Activated T-helper 17 cell treated with anti-CD3 and anti-CD28 coated beads, Interleukin-2, amount 50 U/mL, for 72 hours (primary cell): Measurements from ENCODE around the gene OTOG. TPM values are rescaled to one million over a fixed set of nuclear protein-coding genes. Genes with fewer than 3 reads are reported as not detected.
"Not testable (repeated sequence)": the region's sequence is repeated elsewhere in the genome, so short reads cannot be mapped to it uniquely, and the experiment has no call there.

Source experiments
- ATAC-seq: fragments of 150-1000 bp; cut with Tn5 transposase; replicated peaks from 2 replicates; pipeline ENCODE4 v1.10.0; 2021; ENCODE audit warnings: mild to moderate bottlenecking, moderate library complexity
- H3K27ac Mint-ChIP-seq: one replicate; pipeline ENCODE4 v1.8.0; 2022; ENCODE audit warnings: mixed read lengths
- H3K27me3 Mint-ChIP-seq: one replicate; pipeline ENCODE4 v1.8.0; 2022; ENCODE audit warnings: mixed read lengths
- H3K36me3 Mint-ChIP-seq: one replicate; pipeline ENCODE4 v1.8.0; 2022; ENCODE audit warnings: low read depth, mild to moderate bottlenecking, mixed read lengths
- H3K4me1 Mint-ChIP-seq: one replicate; pipeline ENCODE4 v1.8.0; 2022; ENCODE audit warnings: mixed read lengths
- H3K4me3 Mint-ChIP-seq: one replicate; pipeline ENCODE4 v1.8.0; 2022; ENCODE audit warnings: mild to moderate bottlenecking, mixed read lengths
- H3K9me3 Mint-ChIP-seq: one replicate; pipeline ENCODE4 v1.8.0; 2022; ENCODE audit warnings: mixed read lengths
- total RNA-seq, 2 donors: library from RNA; stranded (reverse); gene quantifications; one replicate each; pipeline ENCODE4 v1.2.3, GENCODE V29; 2022

The OTOG gene
- total RNA-seq, 2 donors from 2014 or later = not detected

DNA sequence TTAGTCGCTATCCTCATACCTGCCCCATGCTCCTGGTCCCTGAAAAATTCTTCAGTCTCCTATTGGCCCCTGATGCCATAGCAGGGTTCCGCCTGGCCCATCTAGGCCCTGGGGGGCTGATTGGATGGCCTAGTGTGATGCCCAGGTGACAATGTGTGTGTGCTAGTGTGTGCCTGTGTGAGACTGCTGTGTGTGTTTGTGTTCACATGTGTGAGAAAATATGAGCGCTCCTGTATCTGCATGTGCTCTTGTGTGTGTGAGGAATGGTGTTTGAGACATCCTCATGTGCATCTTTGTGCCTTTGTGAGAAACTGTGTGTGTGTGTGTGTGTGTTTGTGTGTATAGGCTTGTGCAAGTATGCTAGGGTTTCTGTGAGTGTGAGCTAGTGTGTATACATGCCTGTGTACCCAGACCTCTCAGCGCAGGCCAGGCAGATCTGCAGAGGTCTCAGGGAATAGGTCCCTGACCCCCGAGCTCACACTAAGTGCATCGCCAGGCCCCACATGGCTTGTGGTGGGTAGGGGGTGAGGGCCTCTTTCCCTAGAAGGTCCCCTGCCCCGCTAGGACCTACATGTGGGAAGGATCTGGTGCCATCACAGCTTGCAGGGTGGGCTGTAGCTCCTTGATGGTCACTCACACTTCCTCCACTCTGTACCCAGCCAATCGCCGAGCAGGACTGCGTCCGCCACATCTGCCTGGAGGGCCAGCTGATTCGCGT is 64.6 kb downstream of the OTOG start:
- H3K4me1 Mint-ChIP-seq = no peaks in the 10 kb centered on the region

DNA sequence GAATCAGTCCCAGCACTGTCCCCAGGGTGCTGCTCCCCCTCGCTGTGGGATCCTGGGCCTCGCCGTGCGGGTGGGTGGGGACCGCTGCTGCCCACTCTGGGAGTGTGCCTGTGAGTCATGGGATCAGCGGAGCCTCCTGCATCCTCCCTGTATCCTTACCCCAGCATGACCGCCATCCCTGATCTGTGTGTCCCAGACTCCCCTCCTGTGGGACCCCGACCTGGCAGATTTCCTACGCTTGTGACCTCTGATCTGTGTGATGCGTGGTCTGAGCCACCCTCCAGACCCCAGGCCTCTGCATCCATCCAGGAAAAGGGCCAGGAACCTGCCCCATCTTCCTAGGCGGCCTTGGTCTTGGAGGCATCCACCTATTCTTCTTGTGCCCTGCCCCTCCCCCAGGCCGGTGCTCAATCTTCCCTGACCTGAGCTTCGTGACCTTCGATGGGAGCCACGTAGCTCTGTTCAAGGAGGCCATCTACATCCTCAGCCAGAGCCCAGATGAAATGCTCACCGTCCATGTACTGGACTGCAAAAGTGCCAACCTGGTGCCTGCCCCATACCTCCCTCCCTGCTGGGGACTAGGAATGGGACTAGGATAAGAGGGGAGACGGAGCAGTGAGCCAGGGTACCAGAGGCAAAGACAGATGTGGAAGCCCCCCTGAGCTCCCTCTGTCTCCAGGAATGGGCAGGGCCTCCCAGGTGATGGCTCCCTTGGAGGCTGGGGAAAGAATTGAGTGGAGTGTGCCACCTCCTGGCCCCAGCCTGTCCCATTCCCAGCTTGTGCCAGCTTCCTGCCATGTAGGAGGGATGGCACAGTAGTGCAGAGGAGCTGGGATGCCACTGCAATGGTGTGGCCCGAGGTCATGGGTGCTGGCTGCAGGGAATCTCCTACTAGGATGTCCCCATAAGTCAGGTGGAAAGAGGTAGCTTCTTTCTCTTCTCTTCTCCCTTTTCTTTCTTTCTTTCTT is 65.4 kb downstream of the OTOG start:
- Mint-ChIP-seq H3K27ac (no peak overlapping the region), H3K4me3 (no peak overlapping the region), H3K27me3 (peaks cover 13% of the 10 kb centered on the region), H3K36me3 (no peaks in the 10 kb centered on the region), H3K4me1 (no peaks in the 10 kb centered on the region), H3K9me3 (no peaks in the 10 kb centered on the region)
- no peak for ATAC-seq

More for the DNA sequence above, 64.6 kb downstream of the OTOG start:
- H3K36me3 Mint-ChIP-seq = no peaks in the 10 kb centered on the region
- no peak overlapping the region for H3K4me3 Mint-ChIP-seq
- no peaks in the 10 kb centered on the region for H3K9me3 Mint-ChIP-seq
- H3K27ac Mint-ChIP-seq = no peak overlapping the region
- peaks cover 13% of the 10 kb centered on the region for H3K27me3 Mint-ChIP-seq
- no peak for ATAC-seq

DNA sequence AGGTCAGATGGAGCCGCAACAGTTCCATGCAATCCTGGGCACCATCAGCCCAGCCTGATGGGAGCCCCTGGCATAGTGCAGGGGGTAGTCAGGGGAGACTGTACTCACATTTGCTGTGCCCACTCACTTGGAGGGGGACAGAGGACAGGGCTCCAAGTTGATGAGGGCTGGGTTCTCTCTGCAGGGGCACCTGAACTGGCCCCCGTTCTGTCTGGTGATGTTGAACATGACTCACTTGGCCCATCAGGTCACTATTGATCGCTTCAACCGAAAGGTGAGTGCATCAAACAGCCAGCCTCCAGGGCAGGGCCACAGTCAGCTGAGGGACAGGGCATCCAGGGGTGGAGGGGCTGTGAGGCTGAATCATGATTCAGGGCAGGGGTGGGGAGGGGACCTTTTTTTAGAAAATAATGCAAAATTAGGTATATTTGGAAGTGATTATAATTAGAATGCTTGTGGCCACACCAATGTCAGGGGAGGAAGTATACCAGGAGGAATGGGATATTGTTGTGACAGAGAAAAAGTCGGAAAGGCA is 66.4 kb downstream of the OTOG start:
- Mint-ChIP-seq H3K36me3 (no peaks in the 10 kb centered on the region), H3K4me3 (no peak overlapping the region), H3K9me3 (no peaks in the 10 kb centered on the region), H3K27ac (no peak overlapping the region), H3K27me3 (peaks cover 10% of the 10 kb centered on the region), H3K4me1 (no peaks in the 10 kb centered on the region)
- no peak for ATAC-seq

DNA sequence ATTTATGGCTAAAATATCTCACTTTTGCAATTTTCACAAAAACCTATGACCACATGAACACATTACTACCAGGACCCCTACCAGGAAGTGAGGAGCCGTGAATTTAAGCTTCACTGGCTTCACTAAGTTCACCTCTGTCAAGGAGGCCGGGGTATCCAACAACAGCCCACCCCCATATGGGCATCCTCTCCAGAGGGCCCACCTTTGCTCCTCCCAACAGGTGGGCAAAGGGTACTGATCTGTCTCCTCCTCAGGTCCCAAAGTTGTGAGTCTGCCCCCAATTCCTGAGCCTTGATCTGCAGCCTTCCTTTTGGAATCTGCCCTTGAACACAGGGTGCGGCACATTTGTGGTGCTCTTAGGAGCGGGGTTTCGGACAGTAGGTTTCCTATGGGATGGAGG is 66.9 kb downstream of the OTOG start:
- H3K27me3 Mint-ChIP-seq = peaks cover 10% of the 10 kb centered on the region
- no peaks in the 10 kb centered on the region for H3K36me3 Mint-ChIP-seq
- ATAC-seq = no peak
- no peaks in the 10 kb centered on the region for H3K4me1 Mint-ChIP-seq
- no peaks in the 10 kb centered on the region for H3K9me3 Mint-ChIP-seq
- no peak overlapping the region for H3K4me3 Mint-ChIP-seq
- no peak overlapping the region for H3K27ac Mint-ChIP-seq

DNA sequence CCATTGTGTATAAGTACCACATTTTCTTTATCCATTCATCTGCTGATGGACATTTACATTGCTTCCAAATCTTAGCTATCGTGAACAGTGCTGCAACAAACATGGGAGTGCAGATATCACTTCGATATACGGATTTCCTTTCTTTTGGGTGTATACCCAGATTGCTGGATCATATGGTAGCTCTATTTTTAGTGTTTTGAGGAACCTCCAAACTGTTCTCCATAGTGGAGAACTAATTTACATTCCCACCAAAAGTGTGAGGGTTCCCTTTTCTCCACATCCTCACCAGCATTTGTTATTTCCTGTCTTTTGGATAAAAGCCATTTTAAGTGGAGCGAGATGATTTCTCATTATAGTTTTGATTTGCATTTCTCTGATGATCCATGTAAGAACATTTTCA is 75.7 kb downstream of the OTOG start:
- not testable (repeated sequence) for H3K4me1 Mint-ChIP-seq, H3K27ac Mint-ChIP-seq, H3K36me3 Mint-ChIP-seq, H3K4me3 Mint-ChIP-seq, ATAC-seq
- peaks cover 12% of the 10 kb centered on the region for H3K9me3 Mint-ChIP-seq
- peaks cover 48% of the 10 kb centered on the region for H3K27me3 Mint-ChIP-seq

DNA sequence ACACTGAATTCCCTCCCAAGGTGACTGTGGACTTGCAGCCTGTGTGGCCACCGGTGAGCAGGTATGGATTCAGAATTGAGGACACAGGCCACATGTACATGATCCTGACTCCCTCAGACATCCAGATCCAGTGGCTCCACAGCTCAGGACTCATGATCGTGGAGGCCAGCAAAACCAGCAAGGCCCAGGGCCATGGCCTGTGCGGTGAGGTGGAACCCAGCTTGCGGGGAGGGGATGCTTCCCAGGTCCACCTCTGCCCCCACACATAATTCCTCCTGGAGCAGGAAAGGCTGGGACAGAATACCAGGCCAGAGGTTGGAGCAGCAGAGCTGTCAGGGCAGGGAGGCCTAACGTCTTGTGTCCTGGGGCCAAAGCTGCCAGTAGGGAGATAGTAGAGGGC is 82.1 kb downstream of the OTOG start:
- Mint-ChIP-seq H3K4me1 (no peaks in the 10 kb centered on the region), H3K4me3 (no peak overlapping the region), H3K9me3 (no peaks in the 10 kb centered on the region), H3K36me3 (no peaks in the 10 kb centered on the region), H3K27ac (no peak overlapping the region), H3K27me3 (peaks cover 44% of the 10 kb centered on the region)
- ATAC-seq = no peak

DNA sequence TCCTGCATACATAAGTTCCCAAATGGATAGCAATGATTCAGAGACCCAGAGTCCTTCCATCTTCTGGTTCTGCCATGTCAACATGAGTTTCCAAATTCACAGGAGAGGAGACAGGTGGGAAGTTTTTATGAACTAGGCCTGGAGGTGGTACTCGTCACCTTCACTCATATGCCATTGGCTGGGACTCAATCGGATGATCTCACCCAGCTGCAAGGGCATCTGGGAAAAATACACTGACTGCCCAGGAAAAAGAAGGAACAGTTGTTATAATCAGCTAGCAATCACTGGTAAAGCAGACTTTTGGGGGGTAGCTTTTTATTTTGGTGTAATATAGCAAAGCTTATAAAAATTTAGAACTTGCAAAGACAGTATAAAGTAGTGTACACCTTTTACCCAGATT is 83.9 kb downstream of the OTOG start:
- Mint-ChIP-seq H3K36me3 (no peaks in the 10 kb centered on the region), H3K4me1 (no peaks in the 10 kb centered on the region), H3K27ac (no peak overlapping the region), H3K27me3 (peaks cover 33% of the 10 kb centered on the region), H3K4me3 (no peak overlapping the region), H3K9me3 (no peaks in the 10 kb centered on the region)
- no peak for ATAC-seq

DNA sequence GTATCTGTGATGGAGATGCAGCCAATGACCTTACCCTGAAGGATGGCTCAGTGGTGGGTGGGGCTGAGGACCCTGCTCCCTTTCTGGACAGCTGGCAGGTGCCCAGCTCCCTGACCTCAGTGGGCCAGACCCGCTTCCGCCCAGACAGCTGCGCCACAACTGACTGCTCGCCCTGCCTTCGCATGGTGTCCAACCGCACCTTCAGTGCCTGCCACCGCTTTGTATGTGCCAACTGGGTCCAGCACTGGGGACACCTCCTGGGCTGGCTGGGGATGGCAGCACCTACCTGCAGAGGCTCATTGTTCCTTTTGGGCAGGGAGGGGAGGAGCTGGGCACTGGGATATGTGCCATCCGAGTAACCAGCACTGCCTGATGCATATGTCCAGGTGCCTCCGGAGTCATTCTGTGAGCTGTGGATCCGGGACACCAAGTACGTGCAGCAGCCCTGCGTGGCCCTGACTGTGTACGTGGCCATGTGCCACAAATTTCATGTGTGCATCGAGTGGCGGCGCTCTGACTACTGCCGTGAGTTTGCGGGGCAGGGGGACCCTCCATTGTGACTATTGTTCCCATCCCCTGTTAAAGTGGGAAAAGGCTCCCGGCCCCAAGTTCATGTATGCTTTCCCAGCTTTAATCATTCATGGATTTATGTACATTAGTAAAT is 84.8 kb downstream of the OTOG start:
- Mint-ChIP-seq H3K36me3 (no peaks in the 10 kb centered on the region), H3K4me1 (no peaks in the 10 kb centered on the region), H3K27ac (no peak overlapping the region), H3K27me3 (peaks cover 28% of the 10 kb centered on the region), H3K4me3 (no peak overlapping the region), H3K9me3 (no peaks in the 10 kb centered on the region)
- no peak for ATAC-seq

DNA sequence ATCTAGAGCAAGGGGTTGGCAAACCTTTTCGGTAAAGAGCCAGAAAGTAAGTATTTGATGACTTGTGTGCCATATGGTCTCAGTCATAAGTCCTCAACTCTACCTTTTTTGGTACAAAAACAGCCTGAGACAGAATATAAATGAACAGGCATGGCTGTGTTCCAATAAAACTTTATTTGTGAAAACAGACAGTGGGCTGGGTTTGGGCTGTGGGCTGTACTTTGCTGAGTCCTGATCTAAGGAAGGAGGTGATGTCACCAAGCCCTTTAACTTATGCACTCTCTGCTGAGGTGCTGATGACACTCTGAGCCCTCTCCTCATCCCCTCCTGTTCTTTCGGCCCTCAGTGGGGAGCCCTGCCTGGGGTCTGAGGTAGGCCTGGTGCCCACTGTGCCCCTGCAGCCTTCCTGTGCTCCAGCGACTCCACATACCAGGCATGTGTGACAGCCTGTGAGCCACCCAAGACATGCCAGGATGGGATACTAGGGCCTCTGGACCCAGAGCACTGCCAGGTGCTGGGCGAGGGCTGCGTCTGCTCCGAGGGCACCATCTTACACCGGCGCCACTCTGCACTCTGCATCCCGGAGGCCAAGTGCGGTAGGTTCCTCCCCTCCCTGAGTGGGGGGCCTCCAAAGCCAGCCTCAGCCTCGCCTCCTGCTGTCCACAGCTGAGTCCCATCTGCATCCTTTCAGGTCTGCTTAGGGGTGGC is 86.4 kb downstream of the OTOG start:
- Mint-ChIP-seq H3K4me1 (no peaks in the 10 kb centered on the region), H3K4me3 (no peak overlapping the region), H3K9me3 (no peaks in the 10 kb centered on the region), H3K27ac (no peak overlapping the region), H3K27me3 (peaks cover 17% of the 10 kb centered on the region), H3K36me3 (no peaks in the 10 kb centered on the region)
- ATAC-seq = no peak

DNA sequence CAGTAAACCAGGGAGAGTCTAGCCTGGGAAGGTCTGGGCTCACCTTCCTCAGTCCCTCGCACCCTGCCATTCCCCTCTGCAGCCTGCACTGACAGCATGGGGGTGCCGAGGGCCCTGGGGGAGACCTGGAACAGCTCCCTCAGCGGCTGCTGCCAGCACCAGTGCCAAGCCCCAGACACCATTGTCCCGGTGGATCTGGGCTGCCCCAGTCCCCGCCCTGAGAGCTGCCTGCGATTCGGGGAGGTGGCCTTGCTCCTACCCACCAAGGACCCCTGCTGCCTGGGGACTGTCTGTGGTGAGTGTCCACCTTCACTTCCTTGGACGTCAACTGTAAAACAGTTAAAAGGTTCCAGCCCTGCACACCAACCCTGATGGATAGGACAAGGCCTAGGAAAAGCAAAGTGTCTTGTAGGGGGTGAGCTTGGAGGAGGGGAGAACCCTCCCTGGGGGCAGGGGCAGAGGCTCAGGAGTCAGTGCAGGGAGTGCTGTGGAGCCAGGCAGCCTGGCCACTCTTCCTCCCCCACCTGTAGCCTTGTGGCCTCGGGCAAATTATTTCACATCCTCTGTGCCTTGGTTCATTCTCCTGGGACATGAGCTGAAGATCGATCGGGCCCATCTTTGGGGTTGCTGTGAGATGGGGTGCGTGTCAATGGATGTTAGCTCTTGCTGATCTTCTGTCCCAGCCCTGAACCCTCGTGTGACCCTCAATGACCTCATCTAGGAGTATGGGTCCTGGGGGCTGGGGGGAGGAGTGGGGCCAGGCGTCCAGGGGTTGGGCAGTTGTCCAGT is 87.1 kb downstream of the OTOG start:
- no peaks in the 10 kb centered on the region for H3K4me1 Mint-ChIP-seq
- H3K4me3 Mint-ChIP-seq = no peak overlapping the region
- no peak for ATAC-seq
- peaks cover 9% of the 10 kb centered on the region for H3K27me3 Mint-ChIP-seq
- H3K27ac Mint-ChIP-seq = no peak overlapping the region
- no peaks in the 10 kb centered on the region for H3K9me3 Mint-ChIP-seq
- H3K36me3 Mint-ChIP-seq = no peaks in the 10 kb centered on the region

DNA sequence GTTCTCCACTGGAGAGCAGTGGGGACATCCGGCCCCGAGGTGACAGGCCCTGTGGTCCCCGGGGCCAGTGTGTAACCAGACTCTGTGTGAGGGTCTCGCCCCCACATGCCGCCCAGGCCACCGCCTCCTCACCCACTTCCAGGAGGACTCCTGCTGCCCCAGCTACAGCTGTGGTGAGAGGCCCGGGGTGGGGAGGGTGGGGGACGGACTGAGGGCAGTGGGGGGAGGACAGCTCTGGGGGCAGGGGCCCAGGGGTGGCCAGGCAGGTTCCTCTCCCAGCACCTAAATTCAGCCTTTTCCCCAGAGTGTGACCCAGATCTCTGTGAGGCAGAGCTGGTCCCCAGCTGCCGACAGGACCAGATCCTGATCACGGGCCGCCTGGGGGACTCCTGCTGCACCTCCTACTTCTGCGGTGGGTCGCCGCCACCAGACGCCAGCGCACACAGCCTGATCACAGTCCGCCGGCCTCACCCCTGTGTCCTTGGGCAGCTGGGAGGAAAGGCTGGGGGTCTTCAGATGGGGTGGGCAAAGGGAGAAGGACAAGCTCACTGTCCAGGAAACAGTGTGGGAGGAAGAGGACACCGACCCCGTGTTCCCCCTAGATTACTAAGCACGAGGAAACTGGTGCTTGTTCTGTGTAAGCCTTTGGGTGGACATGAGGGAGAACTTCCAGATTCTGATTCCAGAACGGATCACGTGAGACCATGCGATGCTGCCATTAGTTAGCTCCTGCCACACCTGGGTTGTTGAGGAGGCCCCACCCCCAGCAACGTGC is 87.9 kb downstream of the OTOG start:
- Mint-ChIP-seq H3K27ac (no peak overlapping the region), H3K27me3 (peaks cover 8% of the 10 kb centered on the region), H3K9me3 (no peaks in the 10 kb centered on the region), H3K4me3 (no peak overlapping the region), H3K36me3 (no peaks in the 10 kb centered on the region), H3K4me1 (no peaks in the 10 kb centered on the region)
- no peak for ATAC-seq

DNA sequence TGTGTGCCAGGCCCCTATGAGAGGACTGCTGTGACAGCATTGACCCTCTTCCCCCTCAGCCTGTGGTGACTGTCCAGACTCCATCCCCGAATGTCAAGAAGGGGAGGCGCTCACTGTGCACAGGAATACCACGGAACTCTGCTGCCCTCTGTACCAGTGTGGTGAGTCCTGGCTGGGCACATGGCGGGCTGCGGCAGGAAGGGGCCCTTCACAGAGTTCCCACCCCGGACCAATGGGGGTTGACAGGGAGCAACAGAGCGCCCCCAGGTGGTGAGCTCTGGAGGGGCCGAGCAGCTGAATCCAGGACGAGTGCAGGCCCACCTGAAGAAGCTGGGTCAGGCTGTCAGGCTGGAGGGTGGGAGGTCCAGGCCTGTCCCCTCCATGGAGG is 88.5 kb downstream of the OTOG start:
- no peak for ATAC-seq
- H3K4me3 Mint-ChIP-seq = no peak overlapping the region
- H3K4me1 Mint-ChIP-seq = no peaks in the 10 kb centered on the region
- H3K27me3 Mint-ChIP-seq = peaks cover 6% of the 10 kb centered on the region
- no peaks in the 10 kb centered on the region for H3K9me3 Mint-ChIP-seq
- no peak overlapping the region for H3K27ac Mint-ChIP-seq
- H3K36me3 Mint-ChIP-seq = no peaks in the 10 kb centered on the region

DNA sequence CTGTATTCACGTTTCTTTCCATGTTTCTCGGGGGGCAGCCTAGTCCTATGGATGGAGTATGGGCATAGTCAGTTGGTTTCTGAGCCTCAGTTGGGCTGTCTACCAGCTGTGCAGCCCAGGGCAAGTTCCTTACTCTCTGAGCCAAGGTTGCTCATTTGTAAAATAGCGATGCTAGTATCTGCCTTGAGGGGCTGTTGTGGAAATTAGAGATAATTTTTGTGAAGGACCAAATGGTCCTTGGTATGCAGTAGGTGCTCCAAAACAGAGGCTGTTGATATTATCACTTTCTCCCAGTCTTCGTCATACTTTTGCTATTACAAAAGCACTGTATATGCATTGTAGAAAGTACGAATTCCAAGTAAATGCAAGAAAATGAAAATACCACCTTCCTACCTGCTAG is 89.7 kb downstream of the OTOG start:
- no peak overlapping the region for H3K4me3 Mint-ChIP-seq
- H3K27me3 Mint-ChIP-seq = peaks cover 6% of the 10 kb centered on the region
- no peaks in the 10 kb centered on the region for H3K9me3 Mint-ChIP-seq
- no peak overlapping the region for H3K27ac Mint-ChIP-seq
- no peaks in the 10 kb centered on the region for H3K36me3 Mint-ChIP-seq
- H3K4me1 Mint-ChIP-seq = no peaks in the 10 kb centered on the region
- ATAC-seq = no peak
